Duodenal mucosa (tissue), 2 donors: ENCODE measurements around the gene ZRSR2.
"Not testable (repeated sequence)": the region's sequence is repeated elsewhere in the genome, so short reads cannot be mapped to it uniquely, and the experiment has no call there.

ENCODE experiments used
- H3K27ac ChIP-seq: one replicate; pipeline ENCODE4 v1.7.0; 2013; ENCODE audit warnings: low read depth, low read length
- H3K27me3 ChIP-seq, 2 donors: one replicate each; pipeline ENCODE4 v1.7.0; 2013; ENCODE audit warnings: low read length in 2 of 2, control low read depth in 1 of 2; ENCODE audit not compliant: insufficient read depth in 2 of 2, control insufficient read depth in 1 of 2
- H3K36me3 ChIP-seq, 2 donors: one replicate each; pipeline ENCODE4 v1.7.0; 2013; ENCODE audit warnings: low read length in 2 of 2, control low read depth in 1 of 2; ENCODE audit not compliant: insufficient read depth in 2 of 2, control insufficient read depth in 1 of 2
- H3K4me1 ChIP-seq, 2 donors: one replicate each; pipeline ENCODE4 v1.7.0; 2013; ENCODE audit warnings: low read length in 2 of 2, control low read depth in 1 of 2; ENCODE audit not compliant: insufficient read depth in 2 of 2, control insufficient read depth in 1 of 2
- H3K4me3 ChIP-seq, 2 donors: one replicate each; pipeline ENCODE4 v1.7.0; 2013; ENCODE audit warnings: low read length in 2 of 2, low read depth in 1 of 2
- H3K9ac ChIP-seq, 2 donors: one replicate each; pipeline ENCODE4 v1.7.0; 2013; ENCODE audit warnings: low read length in 2 of 2, low read depth in 1 of 2
- H3K9me3 ChIP-seq, 2 donors: one replicate each; pipeline ENCODE4 v1.7.0; 2013; ENCODE audit warnings: low read length in 2 of 2, control low read depth in 1 of 2; ENCODE audit not compliant: control insufficient read depth in 1 of 2

Gene ZRSR2

DNA sequence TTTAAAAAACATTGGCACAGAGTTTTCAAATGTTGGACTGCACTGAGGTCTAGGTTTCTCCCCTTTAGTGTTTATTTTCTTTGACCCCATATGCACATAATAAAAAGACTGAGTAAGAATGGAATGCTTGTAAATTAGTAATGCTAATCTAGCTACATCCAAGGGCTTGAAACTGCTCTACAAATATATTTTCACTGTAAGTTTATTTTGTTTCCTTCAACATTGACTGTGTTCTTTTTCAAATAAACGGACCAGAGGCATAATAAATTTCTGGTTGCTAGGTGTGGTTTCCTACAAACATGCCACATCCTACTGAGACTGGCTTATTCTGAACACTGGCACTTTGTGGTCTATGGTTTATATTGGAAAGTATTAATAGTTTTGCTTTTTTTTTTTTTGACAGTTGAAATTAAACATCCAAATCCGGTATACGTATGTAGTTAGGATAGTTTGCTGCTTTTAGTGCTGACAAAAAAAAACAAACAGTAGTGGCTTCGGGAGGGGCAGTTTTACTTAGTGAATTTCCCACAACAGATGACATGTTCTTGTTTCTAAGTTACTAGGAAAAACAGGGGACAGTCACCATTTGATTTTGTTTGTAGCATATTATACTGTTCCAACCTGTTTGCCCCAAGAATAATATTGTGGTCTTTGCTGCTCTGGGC lies 39.0 kb upstream of the ZRSR2 start:
- Histone ChIP-seq H3K36me3 (no peaks in the 10 kb centered on the region), H3K27ac (peak overlapping the region; percentile 66), H3K4me1 (peaks cover 7 to 9% of the 10 kb centered on the region in 2 donors), H3K27me3 (no peaks in the 10 kb centered on the region), H3K9me3 (no peaks in the 10 kb centered on the region), H3K4me3 (no peak overlapping the region), H3K9ac (no peak overlapping the region)

DNA sequence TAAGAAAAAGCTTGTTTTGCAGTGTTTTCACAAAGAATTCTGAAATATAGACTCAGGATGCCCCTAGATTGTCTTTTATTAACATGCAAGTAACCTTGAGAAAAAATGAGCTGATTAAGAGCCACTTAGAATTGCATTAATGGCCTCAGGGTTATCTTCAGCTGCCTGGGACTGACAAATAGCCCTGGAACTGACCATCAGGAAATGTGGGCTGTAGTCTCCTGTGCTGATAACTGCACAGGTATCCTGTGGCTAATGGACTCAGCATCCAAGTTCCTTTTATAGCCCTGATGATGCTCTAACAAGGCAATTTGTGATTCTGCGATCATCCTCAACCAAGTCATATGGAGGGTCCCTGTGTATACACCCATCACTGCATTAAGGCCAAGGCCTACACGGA lies 35.2 kb upstream of the ZRSR2 start:
- Histone ChIP-seq H3K4me1 (peaks cover 6 to 7% of the 10 kb centered on the region in 2 donors), H3K27ac (no peak overlapping the region), H3K27me3 (no peaks in the 10 kb centered on the region), H3K9ac (no peak overlapping the region), H3K9me3 (no peaks in the 10 kb centered on the region), H3K36me3 (no peaks in the 10 kb centered on the region), H3K4me3 (no peak overlapping the region)

DNA sequence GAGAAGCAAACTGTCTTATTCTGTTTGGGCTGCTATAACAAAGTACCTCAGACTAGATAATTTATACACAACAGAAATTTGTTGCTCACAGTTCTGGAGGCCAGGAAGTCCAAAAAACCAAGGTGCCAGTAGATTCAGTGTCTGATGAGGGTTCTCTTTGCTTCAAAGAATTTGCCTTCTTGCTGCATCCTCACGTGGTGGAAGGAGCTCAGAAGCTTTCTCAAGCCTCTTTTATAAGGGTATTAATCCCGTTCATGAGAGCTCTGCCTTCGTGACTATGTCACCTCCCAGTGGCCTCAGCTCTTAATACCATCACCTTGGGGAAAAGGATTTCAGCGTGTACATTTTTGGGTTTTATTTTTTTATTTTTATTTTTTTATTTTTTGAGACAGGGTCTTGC lies 32.1 kb upstream of the ZRSR2 start:
- no peak overlapping the region for H3K9ac ChIP-seq

DNA sequence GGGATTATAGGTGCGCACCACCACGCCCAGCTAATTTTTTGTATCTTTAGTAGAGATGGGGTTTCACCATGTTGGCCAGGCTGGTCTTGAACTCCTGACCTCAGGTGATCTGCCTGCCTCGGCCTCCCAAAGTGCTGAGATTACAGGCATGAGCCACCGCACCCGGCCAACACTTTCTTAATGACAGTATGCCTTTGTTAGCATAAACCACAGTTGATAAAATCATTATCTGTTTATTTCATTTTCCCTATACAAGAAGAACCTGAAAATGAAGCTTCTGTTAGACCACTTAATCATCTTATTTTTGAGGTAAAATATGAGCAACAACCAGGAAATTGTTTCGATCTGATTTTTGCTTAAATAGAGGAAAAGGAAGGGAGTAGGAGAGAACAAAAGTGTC lies 30.4 kb upstream of the ZRSR2 start:
- H3K4me3 ChIP-seq, H3K4me1 ChIP-seq, H3K9ac ChIP-seq, H3K9me3 ChIP-seq, H3K27me3 ChIP-seq, H3K27ac ChIP-seq, H3K36me3 ChIP-seq: not testable (repeated sequence)

More for the DNA sequence above, 32.1 kb upstream of the ZRSR2 start:
- Histone ChIP-seq H3K4me1 (no peaks in the 10 kb centered on the region), H3K9me3 (no peaks in the 10 kb centered on the region), H3K27ac (no peak overlapping the region), H3K27me3 (no peaks in the 10 kb centered on the region), H3K4me3 (no peak overlapping the region), H3K36me3 (no peaks in the 10 kb centered on the region)

DNA sequence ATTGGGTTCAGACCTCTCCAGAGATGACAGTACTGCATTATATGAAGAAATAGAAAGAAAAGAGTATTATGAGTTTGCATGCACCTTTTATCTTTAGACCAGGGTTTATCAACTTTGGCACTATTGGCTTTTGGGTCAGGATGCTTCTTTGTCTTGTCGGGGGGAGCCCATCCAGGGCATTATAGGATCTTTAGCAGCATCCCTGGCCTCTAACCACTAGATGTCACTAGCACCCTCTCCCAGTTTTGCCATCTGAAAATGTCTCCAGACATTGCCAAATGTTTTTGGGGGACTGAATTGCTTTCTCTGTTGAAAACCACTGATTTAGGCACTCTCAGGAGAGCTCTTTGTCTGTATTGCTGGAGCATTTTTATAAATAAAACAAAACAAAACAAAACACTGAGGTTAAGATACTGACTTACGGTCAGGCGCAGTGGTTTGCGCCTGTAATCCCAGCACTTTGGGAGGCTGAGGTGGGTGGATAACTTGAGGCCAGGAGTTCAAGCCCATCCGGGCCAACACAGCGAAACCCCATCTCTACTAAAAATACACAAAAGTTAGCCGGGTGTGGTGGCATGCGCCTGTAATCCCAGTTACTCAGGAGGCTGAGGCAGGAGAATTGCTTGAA lies 28.6 kb upstream of the ZRSR2 start:
- H3K27ac ChIP-seq, result no peak overlapping the region
- no peaks in the 10 kb centered on the region for H3K4me1 ChIP-seq
- H3K27me3 ChIP-seq, result no peaks in the 10 kb centered on the region
- no peak overlapping the region for H3K9ac ChIP-seq
- no peak overlapping the region for H3K4me3 ChIP-seq
- no peaks in the 10 kb centered on the region for H3K36me3 ChIP-seq
- H3K9me3 ChIP-seq, result no peaks in the 10 kb centered on the region

DNA sequence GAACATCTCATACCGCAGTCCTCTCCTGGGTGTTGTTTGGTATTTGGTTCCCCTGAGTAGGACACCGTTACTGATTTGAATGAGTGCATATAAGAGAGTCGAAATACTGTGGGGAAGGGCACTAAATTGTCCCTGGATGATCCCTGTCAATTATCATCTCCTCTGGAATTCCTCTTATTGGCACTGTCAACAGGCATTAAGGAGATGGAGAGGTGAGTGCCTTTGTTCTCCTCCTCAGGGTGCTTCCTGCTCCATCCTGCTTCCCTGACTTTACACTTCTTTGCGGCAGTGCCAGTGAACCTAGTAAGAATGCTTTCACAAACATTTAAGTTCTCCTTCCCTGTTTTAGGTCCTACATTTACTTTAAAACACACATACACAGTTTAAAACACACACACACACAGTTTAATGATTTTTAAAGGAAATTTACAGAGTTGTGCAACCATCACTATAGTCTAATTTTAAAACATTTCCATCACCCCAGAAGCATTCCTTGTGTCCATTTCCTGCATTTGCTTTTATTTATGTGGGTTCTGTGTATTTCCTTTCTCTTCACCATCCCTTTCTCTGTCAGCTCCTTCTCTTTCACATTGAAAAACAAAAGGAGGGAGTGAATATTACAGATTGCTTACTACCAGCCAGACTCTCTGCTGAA lies 20.9 kb upstream of the ZRSR2 start:
- H3K9me3 ChIP-seq, result no peaks in the 10 kb centered on the region
- H3K36me3 ChIP-seq, result no peaks in the 10 kb centered on the region
- H3K4me1 ChIP-seq, result no peaks in the 10 kb centered on the region
- no peak overlapping the region for H3K9ac ChIP-seq
- no peak overlapping the region for H3K27ac ChIP-seq
- H3K27me3 ChIP-seq, result no peaks in the 10 kb centered on the region
- H3K4me3 ChIP-seq, result no peak overlapping the region

DNA sequence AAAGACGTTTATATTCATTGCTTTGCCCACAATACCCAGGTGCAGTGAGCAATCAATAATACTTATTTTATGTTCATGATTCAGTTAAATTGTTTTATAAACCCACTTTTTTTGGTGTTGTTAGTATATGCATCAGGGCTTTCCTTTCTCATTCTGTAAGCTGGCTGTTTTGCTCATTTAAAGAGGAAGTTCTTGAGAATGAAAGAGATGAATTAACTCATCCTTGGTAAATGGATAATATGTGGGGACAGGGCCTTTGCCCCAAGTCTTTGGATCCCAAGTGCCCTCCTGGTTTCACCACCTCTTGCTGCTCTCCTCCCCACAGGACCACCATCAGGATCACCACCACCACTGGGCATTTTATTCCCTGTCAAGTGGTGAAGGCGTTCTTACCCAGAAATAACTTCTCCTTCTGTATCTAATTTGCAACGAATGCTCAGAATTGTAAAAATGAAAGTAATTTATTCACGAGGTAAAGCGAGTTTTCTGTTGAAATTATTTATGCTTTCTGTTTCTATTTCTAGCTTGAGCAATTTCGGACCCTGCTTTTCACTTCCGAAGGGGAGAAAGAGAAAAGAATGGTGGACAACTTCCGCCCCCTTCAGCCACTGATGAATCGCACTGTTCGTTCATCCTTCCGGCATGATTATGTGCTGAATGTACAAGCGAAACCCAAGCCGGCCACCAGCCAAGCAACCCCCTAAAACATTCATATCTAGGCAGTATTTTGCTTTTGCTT lies 8.2 kb upstream of the ZRSR2 start:
- Histone ChIP-seq H3K4me3 (peak overlapping the region; percentile 30 to 36), H3K4me1 (no peaks in the 10 kb centered on the region), H3K27me3 (no peaks in the 10 kb centered on the region), H3K9me3 (no peaks in the 10 kb centered on the region), H3K27ac (no peak overlapping the region), H3K36me3 (no peaks in the 10 kb centered on the region), H3K9ac (peak overlapping the region in 1 of 2 donors; percentile 18)

DNA sequence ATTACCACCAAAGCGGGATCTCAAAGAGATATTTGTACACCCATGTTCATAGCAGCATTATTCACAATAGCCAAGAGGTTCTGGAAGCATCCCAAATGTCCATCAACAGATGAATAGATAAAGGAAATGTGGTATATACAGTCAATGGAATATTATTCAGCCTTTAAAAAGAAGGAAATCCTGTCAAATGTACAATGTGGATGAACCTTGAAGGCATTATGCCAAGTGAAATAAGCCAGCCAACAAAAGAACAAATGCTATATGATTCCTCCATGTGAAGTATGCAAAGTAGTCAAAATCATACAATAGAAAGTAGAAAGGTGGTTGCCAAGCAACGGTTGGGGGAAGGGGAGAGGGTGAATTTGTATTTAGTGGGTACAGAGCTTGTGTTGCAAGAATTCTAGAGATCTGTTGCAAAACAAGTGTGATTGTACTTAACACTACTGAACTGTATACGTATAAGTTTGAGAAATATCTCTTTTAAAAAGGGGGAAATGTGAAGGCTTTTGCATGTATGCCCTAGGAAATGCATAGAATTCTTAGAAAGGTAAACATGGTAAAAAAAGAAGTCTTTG lies 5.0 kb upstream of the ZRSR2 start:
- no peak overlapping the region for H3K4me3 ChIP-seq
- no peaks in the 10 kb centered on the region for H3K36me3 ChIP-seq
- no peak overlapping the region for H3K9ac ChIP-seq
- H3K27ac ChIP-seq, result no peak overlapping the region
- H3K9me3 ChIP-seq, result no peaks in the 10 kb centered on the region
- H3K27me3 ChIP-seq, result no peaks in the 10 kb centered on the region
- no peaks in the 10 kb centered on the region for H3K4me1 ChIP-seq

DNA sequence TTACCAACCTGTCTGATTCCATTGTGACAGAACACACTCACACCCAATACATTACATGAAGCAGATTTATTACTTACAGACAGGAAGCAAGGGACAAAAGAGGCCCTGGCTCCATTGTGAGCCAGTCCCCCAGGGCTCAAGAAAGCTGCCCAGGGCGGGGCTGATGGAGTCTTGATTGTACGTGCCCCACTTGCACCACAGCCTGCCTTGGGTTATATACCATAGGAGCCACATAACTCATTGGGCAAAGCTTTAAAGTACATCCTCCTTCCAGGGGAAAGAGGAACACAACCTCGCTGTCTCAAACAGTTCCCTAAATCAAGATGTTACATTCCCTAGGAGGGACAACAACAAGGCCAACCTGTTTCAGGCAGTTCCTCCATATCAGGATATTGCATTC lies 3.4 kb upstream of the ZRSR2 start:
- Histone ChIP-seq H3K36me3 (no peaks in the 10 kb centered on the region), H3K27ac (no peak overlapping the region), H3K9me3 (no peaks in the 10 kb centered on the region), H3K4me3 (no peak overlapping the region), H3K27me3 (no peaks in the 10 kb centered on the region), H3K4me1 (no peaks in the 10 kb centered on the region), H3K9ac (no peak overlapping the region)
